Esophagus muscularis mucosa (tissue), 4 donors: Measurements from ENCODE around the gene AP1M1. TPM values are rescaled to one million over a fixed set of nuclear protein-coding genes. Genes with fewer than 3 reads are reported as not detected.

Source experiments
- DNase-seq: peaks from one replicate; pipeline ENCODE4 v3.0.0-alpha.2; 2017; ENCODE audit errors: extremely low spot score
- H3K27ac ChIP-seq, 4 donors: fragments of 200-600 bp; sonication (generic); replicated peaks in 1 of 4; 1 replicate in 3 of 4; 2 replicates in 1 of 4; pipeline ENCODE4 v1.5.1; 2016 to 2019; ENCODE audit warnings: mild to moderate bottlenecking in 1 of 4
- H3K27me3 ChIP-seq, 4 donors: fragments of 200-600 bp; sonication (generic); one replicate each; pipeline versions ENCODE4 v1.5.1 to v1.6.0; 2016 to 2019
- H3K36me3 ChIP-seq, 4 donors: fragments of 200-600 bp; sonication (generic); one replicate each; pipeline ENCODE4 v1.5.1; 2016 to 2019
- H3K4me1 ChIP-seq, 4 donors: fragments of 200-600 bp; sonication (generic); one replicate each; pipeline ENCODE4 v1.5.1; 2016 to 2019
- H3K4me3 ChIP-seq, 4 donors: fragments of 200-600 bp; sonication (generic); 1 replicate in 2 of 4; 2 replicates in 2 of 4; pipeline ENCODE4 v1.5.1; 2016 to 2019; ENCODE audit warnings: mild to moderate bottlenecking in 4 of 4, moderate library complexity in 1 of 4
- H3K9me3 ChIP-seq, 4 donors: fragments of 200-600 bp; sonication (generic); 1 replicate in 3 of 4; 2 replicates in 1 of 4; pipeline ENCODE4 v1.5.1; 2016 to 2019
- EP300 ChIP-seq: sonication (generic); formaldehyde crosslinking; IDR thresholded peaks from one replicate; pipeline ENCODE4 v1.6.1; 2017; ENCODE audit warnings: antibody characterized with exemption
- POLR2A ChIP-seq: fragments of 450-650 bp; IDR thresholded peaks from one replicate; pipeline ENCODE4 v1.6.1; 2017; ENCODE audit warnings: antibody characterized with exemption, moderate library complexity, mild to moderate bottlenecking, low read depth
- POLR2AphosphoS5 ChIP-seq, 2 donors: sonication (generic); formaldehyde crosslinking; IDR thresholded peaks; one replicate each; pipeline ENCODE4 v1.6.1; 2017; ENCODE audit warnings: antibody characterized with exemption in 2 of 2
- WGBS: methylation state at CpG from one replicate; pipeline ENCODE4 v1.1.5; 2018; 5-methylcytosine and 5-hydroxymethylcytosine counted together
- intact Hi-C: fragments of 100-400 bp; cut with DNase I; formaldehyde crosslinking; loops from one replicate; pipeline ENCODE4 v1.15.1; 2023
- total RNA-seq, 4 donors: library from RNA; depleted of rRNA; stranded (reverse); fragments of >200 nt; gene quantifications; one replicate each; pipeline versions ENCODE4 v1.1.0 to v1.2.1, GENCODE V29; 2016
- TF ChIP-seq, protein P1 (sequence below), 3 experiments: fragments of 200-600 bp in 2 of 3; fragments of 450-650 bp in 1 of 3; sonication (generic) in 2 of 3; IDR thresholded peaks; one replicate each; pipeline ENCODE4 v1.5.1; 2017 to 2019; ENCODE audit warnings: antibody characterized with exemption in 3 of 3, mild to moderate bottlenecking in 2 of 3, moderate library complexity in 1 of 3

AP1M1 gene
- total RNA-seq, 4 donors from 2014 or later: 63.1 to 115 (median 98.6) TPM

DNA sequence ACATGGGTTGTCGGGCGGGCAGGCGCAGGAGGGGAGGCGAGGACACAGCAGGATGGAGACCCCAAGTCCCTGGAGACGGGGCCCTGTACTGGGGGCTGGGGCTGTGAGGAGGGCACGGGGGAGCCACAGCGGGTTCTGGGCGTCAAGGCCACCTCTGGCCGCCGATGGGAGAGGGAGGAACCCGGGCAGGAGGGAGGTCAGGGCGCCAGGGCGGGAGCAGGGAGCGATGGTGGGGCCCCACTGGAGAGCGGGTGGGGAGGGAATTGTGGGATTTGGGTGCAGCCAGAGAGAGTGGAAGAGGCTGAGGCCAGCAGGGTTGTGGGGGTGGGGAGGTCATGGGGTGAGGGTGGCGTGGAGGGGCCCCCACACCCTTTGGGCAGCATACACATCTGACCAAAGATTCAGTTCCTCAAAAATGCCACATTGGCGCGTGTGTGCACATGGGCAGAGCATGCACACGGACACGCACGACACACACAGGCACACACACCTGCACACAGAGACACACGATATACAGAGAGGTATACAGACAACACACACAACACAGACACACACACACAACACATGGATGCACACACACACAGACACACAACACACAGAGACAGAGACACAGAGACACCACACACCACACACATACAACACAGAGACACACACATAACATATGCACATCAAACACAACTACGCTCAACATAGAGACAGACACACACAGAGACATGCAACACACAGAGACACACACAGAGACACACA is 54.9 kb downstream of the AP1M1 start:
- Histone ChIP-seq H3K4me3 (no peak overlapping the region), H3K27ac (peak overlapping the region in 1 of 4 donors; percentile 21), H3K4me1 (peaks cover 13 to 17% (median 15%) of the 10 kb centered on the region in 4 donors), H3K9me3 (no peaks in the 10 kb centered on the region), H3K27me3 (no peaks in the 10 kb centered on the region), H3K36me3 (no peaks in the 10 kb centered on the region)
- no peak for DNase-seq
- 84% methylated on average over 23 of the region's 23 CpGs for WGBS
- no peak for TF ChIP-seq EP300
- peak in 1 of 2 donors; percentile 22 for TF ChIP-seq POLR2AphosphoS5 (IDR thresholded peaks at IDR 0.05)
- intact Hi-C loops: no loop called here

DNA sequence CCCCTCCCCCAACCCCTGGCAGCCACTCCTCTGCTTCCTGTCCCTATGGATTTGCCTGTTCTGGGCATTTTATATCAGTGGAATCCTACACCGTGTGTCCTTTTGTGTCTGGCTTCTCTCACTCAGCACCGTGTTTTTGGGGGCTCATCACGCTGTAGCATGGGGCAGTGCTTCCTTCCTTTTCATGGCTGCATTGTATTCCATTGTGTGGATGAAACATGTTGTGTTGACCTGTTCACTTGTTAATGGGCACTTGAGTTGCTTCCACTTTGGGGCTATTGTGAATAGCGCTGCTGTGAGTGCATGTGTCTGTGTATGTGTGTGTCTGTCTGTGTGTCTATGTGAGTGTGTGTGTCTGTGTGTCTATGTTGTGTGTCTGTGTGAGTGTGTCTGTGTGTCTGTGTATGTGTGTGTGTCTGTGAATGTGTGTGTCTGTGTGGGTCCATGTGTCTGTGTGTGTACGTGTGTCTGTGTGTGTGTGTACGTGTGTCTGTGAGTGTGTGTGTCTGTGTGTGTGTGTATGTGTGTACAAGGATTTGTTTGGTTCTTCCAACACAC is 57.2 kb downstream of the AP1M1 start:
- TF ChIP-seq POLR2AphosphoS5 (IDR thresholded peaks at IDR 0.05) (no peak), POLR2A (no peak), EP300 (no peak)
- TF ChIP-seq, protein P1, sequence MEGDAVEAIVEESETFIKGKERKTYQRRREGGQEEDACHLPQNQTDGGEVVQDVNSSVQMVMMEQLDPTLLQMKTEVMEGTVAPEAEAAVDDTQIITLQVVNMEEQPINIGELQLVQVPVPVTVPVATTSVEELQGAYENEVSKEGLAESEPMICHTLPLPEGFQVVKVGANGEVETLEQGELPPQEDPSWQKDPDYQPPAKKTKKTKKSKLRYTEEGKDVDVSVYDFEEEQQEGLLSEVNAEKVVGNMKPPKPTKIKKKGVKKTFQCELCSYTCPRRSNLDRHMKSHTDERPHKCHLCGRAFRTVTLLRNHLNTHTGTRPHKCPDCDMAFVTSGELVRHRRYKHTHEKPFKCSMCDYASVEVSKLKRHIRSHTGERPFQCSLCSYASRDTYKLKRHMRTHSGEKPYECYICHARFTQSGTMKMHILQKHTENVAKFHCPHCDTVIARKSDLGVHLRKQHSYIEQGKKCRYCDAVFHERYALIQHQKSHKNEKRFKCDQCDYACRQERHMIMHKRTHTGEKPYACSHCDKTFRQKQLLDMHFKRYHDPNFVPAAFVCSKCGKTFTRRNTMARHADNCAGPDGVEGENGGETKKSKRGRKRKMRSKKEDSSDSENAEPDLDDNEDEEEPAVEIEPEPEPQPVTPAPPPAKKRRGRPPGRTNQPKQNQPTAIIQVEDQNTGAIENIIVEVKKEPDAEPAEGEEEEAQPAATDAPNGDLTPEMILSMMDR (IDR thresholded peaks at IDR 0.05): no peak
- DNase-seq: no peak
- no peak overlapping the region for H3K4me3 ChIP-seq
- H3K4me1 ChIP-seq: peaks cover 21 to 29% (median 25%) of the 10 kb centered on the region in 4 donors
- H3K27ac ChIP-seq: peak overlapping the region in 3 of 4 donors; percentile 11 to 23 (median 15)
- intact Hi-C loops: no loop called here
- no peaks in the 10 kb centered on the region for H3K27me3 ChIP-seq
- H3K36me3 ChIP-seq: no peaks in the 10 kb centered on the region
- no peaks in the 10 kb centered on the region for H3K9me3 ChIP-seq
- WGBS: 84% methylated on average over 6 of the region's 6 CpGs

- Histone ChIP-seq H3K27me3 (no peaks in the 10 kb centered on the region), H3K4me3 (no peak overlapping the region), H3K4me1 (peaks cover 22 to 32% (median 29%) of the 10 kb centered on the region in 4 donors), H3K9me3 (no peaks in the 10 kb centered on the region), H3K36me3 (no peaks in the 10 kb centered on the region), H3K27ac (peak overlapping the region; percentile 71 to 78 (median 72))
- no peak for TF ChIP-seq EP300
- TF ChIP-seq, protein P1 (IDR thresholded peaks at IDR 0.05): no peak
- TF ChIP-seq POLR2A: no peak
- TF ChIP-seq POLR2AphosphoS5 (IDR thresholded peaks at IDR 0.05): no peak
- DNase-seq: no peak
- 89% methylated on average over 7 of the region's 8 CpGs for WGBS
- intact Hi-C loops: no loop called here
These were observed 59.8 kb downstream of the AP1M1 start for GRCh38 chr19:16257509-16258002.

DNA sequence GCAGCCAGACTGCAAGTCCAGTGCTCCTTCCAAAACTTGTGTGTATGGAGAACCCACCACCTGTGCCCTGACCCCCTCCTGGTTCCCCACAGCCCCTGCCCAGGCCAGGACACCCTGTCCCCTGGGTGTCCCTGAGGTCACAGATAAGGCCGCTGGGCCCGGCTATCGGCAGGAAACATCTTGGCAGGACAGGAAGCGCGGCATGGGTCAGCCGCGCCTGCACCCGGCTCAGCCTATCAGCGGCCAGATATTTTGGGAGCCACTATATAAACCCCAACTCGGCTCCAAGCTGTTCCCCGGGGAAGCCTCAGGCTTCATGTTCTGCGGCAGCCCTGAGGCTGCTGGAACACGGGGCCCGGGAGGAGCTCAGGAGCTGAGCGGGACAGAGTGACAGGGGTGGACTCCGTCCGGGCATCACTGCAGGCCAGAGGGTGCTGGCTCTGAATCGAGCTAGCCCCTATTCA is 60.8 kb downstream of the AP1M1 start:
- WGBS: 49% methylated on average over 7 of the region's 18 CpGs
- intact Hi-C loops: no loop called here
- H3K9me3 ChIP-seq: no peaks in the 10 kb centered on the region
- peak; percentile 94 for DNase-seq
- TF ChIP-seq POLR2A (no peak), EP300 (peak; percentile 79), POLR2AphosphoS5 (IDR thresholded peaks at IDR 0.05) (peak; percentile 84 to 92)
- H3K4me3 ChIP-seq: no peak overlapping the region
- peaks cover 19 to 31% (median 27%) of the 10 kb centered on the region in 4 donors for H3K4me1 ChIP-seq
- H3K27me3 ChIP-seq: no peaks in the 10 kb centered on the region
- H3K27ac ChIP-seq: peak overlapping the region; percentile 71 to 78 (median 72)
- H3K36me3 ChIP-seq: no peaks in the 10 kb centered on the region

GRCh38 chr19:16259385-16260159 is 61.9 kb downstream of the AP1M1 start:
- 80% methylated on average over 19 of the region's 22 CpGs for WGBS
- no peaks in the 10 kb centered on the region for H3K27me3 ChIP-seq
- no peaks in the 10 kb centered on the region for H3K36me3 ChIP-seq
- TF ChIP-seq POLR2A (no peak), POLR2AphosphoS5 (IDR thresholded peaks at IDR 0.05) (no peak), EP300 (no peak)
- TF ChIP-seq, protein P1 (IDR thresholded peaks at IDR 0.05): no peak
- intact Hi-C loops: no loop called here
- no peak overlapping the region for H3K4me3 ChIP-seq
- peaks cover 15 to 27% (median 21%) of the 10 kb centered on the region in 4 donors for H3K4me1 ChIP-seq
- H3K27ac ChIP-seq: peak overlapping the region; percentile 71 to 78 (median 72)
- H3K9me3 ChIP-seq: no peaks in the 10 kb centered on the region
- DNase-seq: no peak
